Cortex of kidney (tissue), 1 donor: ENCODE data around the gene ADGRB3.
"Not testable (repeated sequence)": the region's sequence is repeated elsewhere in the genome, so short reads cannot be mapped to it uniquely, and the experiment has no call there.

Source experiments
- DNase-seq: peaks from one replicate; lab custom pipeline; 2025; lab: John Stamatoyannopoulos, UW

The ADGRB3 gene

DNA sequence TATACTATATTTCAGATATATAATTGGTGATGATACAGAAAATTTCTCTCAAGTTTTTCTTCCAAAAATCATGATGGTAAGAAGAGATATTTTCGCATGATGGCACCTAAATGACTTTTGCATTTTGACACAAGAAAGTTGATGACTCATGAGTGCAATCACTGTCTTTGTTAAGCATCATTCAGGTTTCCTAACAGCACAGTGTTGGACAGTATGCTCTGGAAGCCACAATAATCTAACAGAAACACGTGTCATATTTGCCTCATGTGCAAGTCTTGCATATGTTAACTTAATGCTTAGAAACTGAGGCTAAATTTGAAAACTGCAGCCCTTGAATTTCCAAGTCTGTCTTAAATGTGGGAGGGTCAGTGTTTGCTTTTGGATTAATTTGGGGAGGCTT, 628.2 kb downstream of the ADGRB3 start:
- no peak for DNase-seq

DNA sequence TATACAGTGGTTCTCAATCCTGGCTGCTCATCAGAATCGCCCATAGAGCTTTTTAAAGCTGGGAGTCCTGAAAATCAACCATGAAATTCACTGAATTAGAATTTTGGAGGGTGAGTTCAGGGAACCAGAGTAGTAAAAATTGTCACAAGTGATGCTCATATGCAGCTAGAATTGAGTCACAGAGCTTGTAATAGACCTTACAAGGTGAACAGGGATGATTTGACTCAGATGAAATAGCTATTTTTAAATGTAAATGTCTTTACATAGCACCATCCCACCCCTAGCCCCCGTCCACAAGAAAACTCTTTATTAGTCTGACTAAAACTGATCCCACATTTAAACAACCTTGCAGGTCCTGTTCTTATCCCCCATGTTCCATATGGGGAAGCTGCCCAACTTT, 630.0 kb downstream of the ADGRB3 start:
- DNase-seq = no peak

DNA sequence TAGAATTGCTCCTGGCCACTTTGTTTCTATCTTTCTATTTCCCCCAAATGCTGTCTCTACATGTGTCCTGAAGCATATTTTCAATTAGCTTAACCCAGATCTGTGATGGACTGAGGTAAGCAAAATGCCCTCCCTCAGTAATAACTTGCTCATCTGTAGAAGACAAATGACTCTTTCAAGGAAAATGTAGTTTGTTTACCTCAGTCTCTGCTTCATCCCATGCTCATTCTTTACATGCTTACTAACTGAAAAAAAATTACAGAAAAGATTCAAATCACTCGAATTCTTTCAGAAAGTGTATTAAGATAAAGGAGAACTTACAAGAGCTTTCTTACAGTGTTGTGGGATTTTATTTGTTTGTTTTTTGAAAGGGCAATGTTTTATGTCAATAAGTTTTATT, 630.6 kb downstream of the ADGRB3 start:
- no peak for DNase-seq

DNA sequence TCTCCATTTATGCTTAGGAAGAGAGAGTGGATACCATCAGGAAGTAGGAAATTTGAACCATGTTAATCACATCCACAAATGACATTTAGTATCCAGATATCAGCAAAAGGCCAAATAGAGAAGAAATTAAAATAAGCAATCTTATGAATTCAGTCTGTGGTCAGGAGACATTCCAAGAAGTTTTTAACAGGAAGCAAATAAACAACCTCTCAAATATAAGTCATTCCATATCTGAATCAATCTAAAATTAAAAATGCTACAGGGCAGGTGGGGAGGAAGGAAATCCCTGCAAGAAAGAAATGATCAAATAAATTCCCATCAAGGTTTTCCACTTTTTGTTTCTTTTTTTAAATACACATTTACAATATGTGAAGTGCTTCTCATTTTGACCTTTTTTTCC, 641.1 kb downstream of the ADGRB3 start:
- DNase-seq = no peak

DNA sequence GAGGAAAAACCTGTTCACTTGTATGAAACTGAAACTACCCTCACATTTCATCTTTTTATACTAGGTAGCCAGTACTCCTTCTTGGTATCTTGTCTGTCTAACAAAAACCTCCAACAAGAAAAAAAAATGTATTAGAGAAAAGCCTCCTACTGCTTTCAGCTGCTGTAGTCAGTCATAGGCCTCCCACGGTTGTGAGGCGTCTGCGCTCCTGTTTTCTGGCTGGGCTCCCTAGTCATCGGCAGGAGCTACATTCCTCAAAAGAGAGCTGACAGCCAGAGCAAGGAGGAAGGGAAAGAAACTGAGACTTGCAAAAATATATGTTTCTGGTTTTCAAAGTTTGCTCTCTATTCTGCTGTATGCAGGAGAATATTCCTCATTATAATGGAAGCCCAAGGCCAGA, 644.7 kb downstream of the ADGRB3 start:
- no peak for DNase-seq

DNA sequence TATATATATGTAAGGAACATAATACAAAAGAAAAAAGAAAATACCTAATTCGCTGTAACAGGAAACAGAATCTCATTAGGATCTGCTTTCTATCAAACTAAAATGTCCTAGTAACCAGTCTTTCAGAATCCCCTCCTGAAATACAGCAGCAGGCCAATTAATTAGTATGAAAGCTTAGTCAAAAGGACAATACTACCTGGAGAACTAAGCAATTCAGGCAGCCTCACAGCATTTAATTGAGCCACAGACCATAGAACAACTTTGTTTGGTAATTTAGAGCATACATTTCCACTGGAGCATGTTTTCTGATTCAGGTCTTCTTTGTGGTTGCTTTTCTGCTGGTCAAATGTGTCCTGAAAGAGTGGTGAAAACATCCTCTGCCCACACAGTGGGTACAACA, 645.8 kb downstream of the ADGRB3 start:
- DNase-seq = no peak

DNA sequence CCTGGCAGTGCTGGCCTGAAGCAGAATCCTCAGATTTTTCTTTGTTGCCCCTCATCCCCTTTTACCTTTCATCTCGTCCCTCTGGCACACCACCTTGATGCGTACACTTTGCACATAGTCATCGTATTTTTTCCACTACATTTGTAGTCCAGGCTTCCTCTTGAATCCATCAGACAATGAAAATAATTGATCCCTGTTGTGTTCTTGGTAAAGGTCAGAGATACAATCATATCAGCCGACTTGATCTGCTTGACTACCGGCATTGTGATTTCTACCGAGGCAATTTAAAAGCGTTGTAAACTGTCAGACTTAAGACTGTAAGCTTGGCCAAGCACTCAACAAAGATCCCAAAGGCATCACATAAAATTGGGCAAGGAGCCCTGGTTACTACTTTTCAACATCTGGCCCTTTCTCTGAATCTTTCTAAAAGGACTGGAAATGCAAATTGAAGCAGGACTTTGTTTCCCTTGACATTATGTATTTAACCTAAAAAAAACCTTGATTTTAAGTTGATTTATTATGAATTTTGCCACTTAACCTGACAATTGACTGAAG, 649.2 kb downstream of the ADGRB3 start:
- DNase-seq = no peak

DNA sequence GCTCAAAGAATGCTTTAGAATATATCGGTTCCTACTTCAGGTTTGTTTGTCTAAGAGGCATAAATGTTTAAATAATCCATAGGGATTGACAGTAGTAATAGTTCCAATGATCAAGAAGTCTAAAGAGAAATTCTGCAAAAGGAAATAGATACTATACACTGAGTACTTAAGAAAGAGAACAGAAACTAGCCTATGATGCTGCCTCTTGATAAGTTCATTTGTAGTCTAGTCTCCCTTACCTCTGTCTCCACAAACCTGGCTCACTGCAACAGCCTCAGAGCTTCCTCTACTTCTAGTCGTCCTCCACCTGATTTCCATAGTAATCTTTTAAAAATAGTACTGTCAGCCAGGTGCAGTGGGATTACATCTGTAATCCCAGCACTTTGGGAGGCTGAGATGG, 650.0 kb downstream of the ADGRB3 start:
- DNase-seq = no peak

DNA sequence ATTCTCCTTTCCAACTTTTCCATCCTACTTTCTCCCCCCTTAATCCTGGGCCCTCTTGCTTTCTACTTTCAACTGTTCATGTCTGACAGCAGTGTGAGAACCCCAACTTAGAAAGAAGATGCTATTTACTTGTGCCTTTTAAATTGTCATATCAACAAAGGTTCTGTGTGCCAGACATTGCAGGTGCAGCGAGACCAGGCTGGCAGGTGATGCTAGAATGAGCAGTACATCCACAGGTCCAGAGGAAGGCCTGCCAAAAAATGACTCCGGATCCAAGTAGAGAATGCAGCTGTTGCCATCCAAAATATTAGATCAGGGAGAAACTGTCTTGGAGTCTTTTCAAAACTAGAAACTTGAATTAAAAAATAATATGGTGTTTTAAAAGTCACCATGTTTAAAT, 651.2 kb downstream of the ADGRB3 start:
- DNase-seq = no peak

DNA sequence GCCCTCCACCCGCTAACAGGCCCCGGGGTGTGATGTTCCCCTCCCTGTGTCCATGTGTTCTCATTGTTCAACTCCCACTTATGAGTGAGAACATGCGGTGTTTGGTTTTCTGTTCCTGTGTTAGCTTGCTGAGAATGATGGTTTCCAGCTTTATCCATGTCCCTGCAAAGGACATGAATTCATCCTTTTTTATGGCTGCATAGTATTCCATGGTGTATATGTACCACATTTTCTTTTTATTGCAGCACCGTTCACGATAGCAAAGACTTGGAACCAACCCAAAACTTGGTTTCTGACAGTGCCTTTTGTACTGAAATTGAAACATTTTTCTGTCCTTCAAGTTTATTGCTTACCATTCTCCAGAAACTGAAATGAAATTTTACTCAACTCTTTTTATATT, 653.1 kb downstream of the ADGRB3 start:
- not testable (repeated sequence) for DNase-seq

DNA sequence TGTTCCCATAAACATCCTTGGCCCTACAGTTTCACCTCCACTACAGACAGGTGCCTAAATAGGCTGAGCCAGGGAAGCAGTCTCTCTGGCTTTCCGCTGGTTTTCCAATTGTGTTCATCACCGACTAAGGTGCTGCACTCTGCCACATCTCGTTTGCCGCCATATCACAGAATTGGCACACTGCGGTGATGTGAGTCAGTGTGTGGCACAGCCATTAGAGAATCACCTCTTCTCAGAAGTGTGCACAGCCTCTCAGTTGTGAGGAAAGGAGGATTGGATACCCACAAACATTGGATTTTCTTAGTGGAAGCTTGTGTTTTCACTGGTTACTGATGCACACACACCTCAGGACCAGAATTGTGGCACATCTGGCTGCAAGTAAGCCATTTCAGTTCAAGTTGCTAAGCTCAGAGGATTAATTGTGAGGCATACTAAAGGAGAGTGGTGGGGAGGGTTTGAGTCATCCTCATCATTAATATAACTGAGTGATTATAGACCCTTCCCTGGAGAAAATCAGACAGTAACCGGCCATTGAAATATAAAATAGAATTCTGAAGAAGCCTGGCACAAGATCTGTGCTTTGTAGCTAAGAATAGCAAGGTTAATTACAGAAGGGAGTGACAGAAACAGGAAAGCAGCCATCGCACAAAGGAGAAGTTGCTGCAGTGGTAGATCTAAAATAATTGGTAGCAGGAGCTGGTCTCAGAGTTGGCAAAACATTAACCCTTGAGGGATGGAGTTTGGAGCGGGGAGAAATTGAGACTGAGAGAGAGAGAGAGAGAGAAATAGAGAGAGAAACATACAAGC, 654.8 kb downstream of the ADGRB3 start:
- no peak for DNase-seq

DNA sequence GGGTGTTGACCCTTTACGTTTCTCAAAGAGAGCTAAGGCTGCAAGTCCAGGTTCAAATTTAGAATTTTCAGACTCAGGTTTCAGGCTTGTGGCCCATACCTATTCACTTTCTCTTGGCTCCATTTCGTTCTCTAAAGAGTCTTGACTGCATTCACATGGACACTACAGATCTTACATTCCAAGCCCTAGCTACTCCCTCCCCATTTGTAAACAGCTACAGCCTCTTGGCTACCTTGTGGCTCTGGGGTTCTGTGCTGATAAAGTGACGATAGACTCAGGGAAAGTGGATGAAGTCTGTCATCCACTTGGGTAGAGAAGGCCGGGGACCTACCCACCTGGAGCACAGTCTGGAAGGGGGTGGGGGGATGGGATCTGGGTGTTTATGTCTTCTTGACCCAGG, 658.4 kb downstream of the ADGRB3 start:
- DNase-seq = no peak

DNA sequence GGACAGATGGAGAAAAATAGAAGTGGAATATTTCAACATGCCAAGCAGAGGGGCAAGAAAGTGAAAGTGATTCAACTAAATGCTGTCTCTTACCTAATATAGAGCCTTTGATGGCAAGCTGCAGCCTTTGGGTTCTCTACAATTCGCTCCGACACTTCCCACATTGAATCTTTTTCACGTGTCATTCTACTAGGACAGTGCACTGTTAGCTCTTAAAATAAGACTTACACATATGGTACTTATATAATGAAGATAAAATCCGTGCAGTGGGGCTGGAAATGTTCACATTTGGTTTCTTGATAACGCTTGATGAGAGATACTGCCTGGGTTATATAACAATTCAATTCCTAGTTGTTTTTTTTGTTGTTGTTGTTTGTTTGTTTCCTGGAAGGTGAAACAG, 659.3 kb downstream of the ADGRB3 start:
- no peak for DNase-seq

DNA sequence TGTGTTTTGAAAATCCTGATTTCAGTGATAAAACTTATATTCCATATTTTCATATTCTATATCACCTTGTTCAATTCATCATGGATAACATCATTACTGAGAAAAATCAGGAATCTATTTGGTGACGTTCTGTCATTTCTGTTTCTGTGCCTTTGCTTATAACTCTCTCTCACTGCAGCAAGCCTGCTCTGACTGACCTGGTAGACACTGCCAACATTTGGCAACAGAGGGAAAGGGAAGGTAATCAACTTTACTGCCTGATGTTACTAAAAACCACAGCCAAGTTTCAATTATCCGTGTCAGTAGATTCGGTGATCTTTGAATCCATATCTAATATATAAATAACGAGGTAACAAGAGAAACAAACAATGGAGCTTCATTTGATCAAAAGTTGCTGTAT, 659.8 kb downstream of the ADGRB3 start:
- DNase-seq = no peak

DNA sequence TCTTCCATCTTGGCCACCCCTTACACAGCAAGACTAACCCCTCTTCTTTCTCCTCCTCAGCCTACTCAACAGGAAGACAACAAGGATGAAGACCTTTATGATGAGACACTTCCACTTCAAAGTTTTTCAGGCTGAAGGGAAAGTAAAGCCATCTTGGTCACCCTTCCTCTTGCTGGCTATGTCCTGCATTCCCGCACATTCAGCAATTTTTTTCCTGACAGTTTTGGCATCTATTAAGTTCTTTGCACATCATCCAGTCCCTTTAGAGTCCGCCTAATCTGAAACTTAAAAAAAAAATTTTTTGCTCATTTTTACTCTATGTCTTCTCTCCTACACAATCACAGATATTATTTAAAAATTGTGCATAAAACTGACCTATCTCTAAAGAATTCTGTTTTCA, 668.3 kb downstream of the ADGRB3 start:
- no peak for DNase-seq

DNA sequence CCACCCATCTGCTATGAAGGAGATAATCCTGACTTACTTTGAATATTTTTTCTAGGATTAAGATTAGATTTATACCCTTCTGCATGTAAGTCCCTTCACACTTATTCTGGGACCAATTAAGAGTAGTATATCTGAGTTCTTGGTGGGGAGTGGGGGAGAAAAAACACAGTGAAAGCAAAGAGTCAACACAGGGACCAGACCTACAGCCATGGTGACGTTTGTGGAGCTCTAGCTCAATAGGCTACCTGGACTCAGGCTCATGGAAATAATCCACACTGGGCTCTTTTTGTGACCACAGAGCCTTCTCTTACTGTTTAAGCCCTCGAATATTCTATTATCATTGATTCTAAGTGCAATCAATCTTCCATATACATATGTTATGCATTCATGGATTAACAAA, 670.4 kb downstream of the ADGRB3 start:
- DNase-seq = no peak

DNA sequence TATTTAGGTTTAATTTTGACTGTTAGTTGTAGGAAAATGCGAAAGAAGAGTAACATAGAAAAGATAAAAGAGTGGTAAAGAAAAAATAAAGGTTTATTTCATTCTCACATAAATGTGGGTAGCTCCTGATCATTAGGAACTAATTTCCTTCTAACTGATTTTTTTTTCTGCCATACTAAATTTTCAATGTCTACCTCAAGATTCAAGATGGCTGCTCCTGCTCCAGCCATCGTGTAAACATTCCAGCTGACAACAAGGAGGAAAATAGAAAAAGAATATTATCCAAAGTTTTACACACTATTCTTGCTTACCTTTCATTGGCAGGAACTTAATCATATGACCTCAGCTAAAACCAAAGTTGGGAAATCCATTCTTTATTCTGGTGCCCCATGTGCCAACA, 673.5 kb downstream of the ADGRB3 start:
- DNase-seq = no peak

DNA sequence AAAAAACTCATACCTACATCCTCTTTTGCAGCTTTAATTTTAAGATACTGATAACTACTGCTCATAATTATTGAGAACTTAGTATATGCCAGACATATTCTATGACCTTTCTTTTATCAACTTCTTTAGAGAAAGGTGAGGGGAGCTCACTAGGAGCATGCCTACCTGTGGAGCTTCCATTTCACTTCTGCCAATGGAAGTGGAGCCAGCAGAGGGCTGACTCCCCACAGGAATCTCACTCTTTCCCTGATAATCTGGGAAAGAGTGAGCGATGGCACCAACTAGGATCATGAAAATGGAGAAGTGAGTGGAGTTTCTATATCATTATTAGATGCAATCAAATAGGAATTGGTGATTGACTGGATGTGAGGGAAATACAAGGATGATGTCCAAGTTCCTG, 676.8 kb downstream of the ADGRB3 start:
- no peak for DNase-seq

DNA sequence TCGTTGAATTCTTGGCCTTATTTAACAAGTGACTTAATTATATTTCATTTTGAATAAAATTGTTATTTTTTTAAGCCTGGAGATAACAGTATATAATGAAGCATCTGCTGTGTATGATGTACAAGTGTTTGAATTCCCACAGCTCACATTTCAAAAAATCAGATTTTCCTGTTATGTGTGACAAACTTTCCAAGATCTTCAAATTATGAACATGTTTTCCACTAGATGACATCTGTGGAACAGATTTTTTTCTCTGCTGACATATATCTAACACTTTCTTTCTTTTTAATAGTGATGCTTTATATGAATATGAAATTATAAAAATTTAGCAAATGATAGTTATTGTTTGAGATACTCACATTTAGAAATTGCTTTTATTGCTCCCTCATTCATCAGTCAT, 678.9 kb downstream of the ADGRB3 start:
- no peak for DNase-seq

DNA sequence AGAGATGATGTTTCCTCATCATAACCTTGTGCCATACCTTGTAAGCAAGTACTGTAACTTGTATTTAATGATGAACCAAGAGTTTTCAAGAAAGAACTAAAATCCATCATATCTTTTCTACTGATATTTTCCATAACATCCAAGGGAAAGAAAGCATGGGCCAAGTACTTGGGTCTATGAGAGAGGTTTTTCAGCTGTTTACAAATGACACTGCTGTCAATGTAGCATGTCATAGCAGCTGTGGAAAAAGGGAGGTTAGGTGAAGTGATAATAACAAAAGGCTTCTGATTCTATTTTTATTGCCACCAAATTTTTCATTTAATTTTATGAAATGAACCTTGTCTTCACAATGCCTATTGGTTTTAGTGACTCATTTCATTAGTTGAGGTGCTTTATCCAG, 679.4 kb downstream of the ADGRB3 start:
- DNase-seq = no peak

DNA sequence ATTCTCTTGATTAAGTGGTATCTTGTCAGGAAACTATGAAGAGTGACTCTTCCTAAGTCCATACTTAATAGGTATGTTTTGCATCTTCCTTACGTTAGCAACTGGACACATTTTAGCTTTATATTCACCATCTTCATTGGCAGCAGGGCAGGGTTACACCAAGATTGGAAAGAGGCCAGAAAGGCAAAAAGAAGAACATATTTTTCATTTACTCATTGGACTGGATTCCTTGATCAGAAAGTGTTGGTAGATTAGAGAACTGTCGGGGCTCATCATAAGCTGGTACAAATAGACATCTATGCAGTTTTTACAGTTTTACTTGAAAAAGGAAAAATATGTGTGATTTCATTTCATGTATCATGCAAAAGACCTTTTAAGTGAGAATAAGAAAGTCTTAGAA, 696.8 kb downstream of the ADGRB3 start:
- DNase-seq = no peak

DNA sequence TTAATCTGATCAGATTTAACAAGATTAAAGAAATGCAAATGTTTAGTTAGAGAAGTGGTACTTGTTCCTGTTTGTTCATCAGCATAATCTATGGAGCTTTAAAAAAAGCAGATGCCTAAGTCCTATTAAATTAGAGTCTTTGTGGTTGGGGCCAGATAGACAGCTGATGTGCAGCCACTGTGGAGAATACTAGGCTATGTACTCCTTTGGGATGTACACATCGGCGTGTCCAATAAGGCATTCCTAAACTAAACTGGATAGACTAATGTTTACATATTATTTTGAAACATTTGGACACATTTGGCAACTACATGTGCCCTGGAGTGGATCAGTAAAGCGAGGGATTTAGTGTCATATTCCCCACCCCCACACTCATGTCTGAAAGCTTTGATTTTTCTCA, 702.2 kb downstream of the ADGRB3 start:
- no peak for DNase-seq

DNA sequence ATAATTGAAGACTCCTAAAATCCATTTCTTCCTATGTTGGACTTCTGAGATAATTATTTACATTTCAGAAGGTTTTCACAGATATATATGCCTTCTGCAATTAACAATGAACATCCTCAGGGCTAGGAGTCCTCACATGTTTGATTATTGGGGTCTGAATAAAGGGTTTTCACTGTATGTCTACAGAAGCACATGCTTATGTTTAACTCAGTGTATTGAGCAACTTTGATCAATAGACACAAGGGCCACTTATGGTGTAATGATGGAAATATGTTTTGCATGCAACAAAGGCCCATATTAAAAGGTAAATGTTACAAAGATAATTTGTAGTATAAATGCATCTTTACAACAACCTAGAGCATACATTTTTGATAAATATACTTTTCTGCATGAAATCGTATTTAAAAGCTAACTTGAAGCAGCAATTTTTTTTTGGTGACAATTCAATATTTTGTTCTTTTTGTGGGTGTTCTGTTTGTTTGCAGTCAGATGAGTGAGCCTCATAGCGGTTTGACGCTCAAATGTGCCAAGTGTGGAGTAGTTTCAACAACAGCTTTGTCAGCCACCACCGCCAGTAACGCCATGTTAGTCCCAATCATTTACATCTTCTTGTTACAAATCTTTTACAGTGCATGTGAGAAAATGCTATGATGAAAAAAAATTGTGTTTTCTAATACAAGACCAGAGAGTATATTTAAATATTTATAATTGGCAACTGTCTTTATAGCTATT, 703.5 kb downstream of the ADGRB3 start:
- DNase-seq = no peak

DNA sequence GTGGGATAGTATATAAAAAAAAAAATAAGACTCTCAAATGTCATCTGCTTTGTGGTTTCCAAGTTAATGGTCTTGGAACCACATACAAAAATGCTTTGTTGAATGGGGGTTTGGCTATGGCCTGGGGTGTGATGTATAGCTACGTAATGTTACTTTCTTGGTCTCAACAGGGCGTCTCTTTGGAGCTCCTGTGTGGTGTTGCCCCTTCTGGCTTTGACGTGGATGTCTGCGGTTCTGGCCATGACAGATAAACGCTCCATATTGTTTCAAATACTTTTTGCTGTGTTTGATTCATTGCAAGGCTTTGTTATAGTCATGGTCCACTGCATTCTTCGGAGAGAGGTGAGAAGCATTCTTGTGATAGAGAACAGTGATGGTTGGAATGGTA, 704.1 kb downstream of the ADGRB3 start:
- no peak for DNase-seq
